Ishikawa (cell line): Measurements from ENCODE around the gene TRIP6.

Experiments used
- CEBPB ChIP-seq: IDR thresholded peaks from 2 replicates; pipeline ENCODE4 v1.6.1; 2012
- CREB1 ChIP-seq: IDR thresholded peaks from 2 replicates; pipeline ENCODE4 v1.6.1; 2012; ENCODE audit warnings: low read depth
- EGR1 ChIP-seq: IDR thresholded peaks from 2 replicates; pipeline ENCODE4 v1.6.1; 2012
- EP300 ChIP-seq: IDR thresholded peaks from 2 replicates; pipeline ENCODE4 v1.6.1; 2012; ENCODE audit warnings: borderline replicate concordance
- FOXM1 ChIP-seq: IDR thresholded peaks from 2 replicates; pipeline ENCODE4 v1.6.1; 2012; ENCODE audit warnings: low read depth, borderline replicate concordance
- MAX ChIP-seq: IDR thresholded peaks from 2 replicates; pipeline ENCODE4 v1.6.1; 2012
- NFIC ChIP-seq: IDR thresholded peaks from 2 replicates; pipeline ENCODE4 v1.6.1; 2012
- RAD21 ChIP-seq: IDR thresholded peaks from 2 replicates; pipeline ENCODE4 v1.6.1; 2012; ENCODE audit warnings: low read depth
- REST ChIP-seq: IDR thresholded peaks from 2 replicates; pipeline ENCODE4 v1.6.1; 2012; ENCODE audit warnings: low read depth, mild to moderate bottlenecking
- TAF1 ChIP-seq: IDR thresholded peaks from 2 replicates; pipeline ENCODE4 v1.6.1; 2012; ENCODE audit warnings: low read depth, mild to moderate bottlenecking
- TCF12 ChIP-seq: IDR thresholded peaks from 2 replicates; pipeline ENCODE4 v1.6.1; 2012; ENCODE audit warnings: low read depth
- TEAD4 ChIP-seq: IDR thresholded peaks from 2 replicates; pipeline ENCODE4 v1.6.1; 2012
- USF1 ChIP-seq: IDR thresholded peaks from 2 replicates; pipeline ENCODE4 v1.6.1; 2012
- YY1 ChIP-seq: IDR thresholded peaks from 2 replicates; pipeline ENCODE4 v1.6.1; 2012; ENCODE audit warnings: low read depth
- ZBTB7A ChIP-seq: IDR thresholded peaks from 2 replicates; pipeline ENCODE4 v1.6.1; 2012; ENCODE audit warnings: low read depth

Gene TRIP6

GRCh38 chr7:100860702-100861615 is 6.2 kb upstream of the TRIP6 start:
- TF ChIP-seq TCF12 (no peak), EP300 (no peak), CREB1 (no peak), ZBTB7A (no peak), NFIC (no peak), RAD21 (no peak), USF1 (no peak), TEAD4 (no peak), CEBPB (no peak), TAF1 (no peak), FOXM1 (no peak), EGR1 (no peak), REST (no peak), YY1 (no peak), MAX (no peak)

- TF ChIP-seq YY1 = no peak
- TF ChIP-seq CREB1 = no peak
- no peak for TF ChIP-seq ZBTB7A
Measured at GRCh38 chr7:100861616-100861985, 5.6 kb upstream of the TRIP6 start.

GRCh38 chr7:100863406-100863950 is 3.7 kb upstream of the TRIP6 start:
- TF ChIP-seq NFIC (no peak), EGR1 (no peak), USF1 (no peak), YY1 (no peak), CEBPB (no peak), TCF12 (no peak)

GRCh38 chr7:100864263-100864845 is 2.8 kb upstream of the TRIP6 start:
- no peak for TF ChIP-seq RAD21
- no peak for TF ChIP-seq USF1
- no peak for TF ChIP-seq TCF12
- TF ChIP-seq FOXM1 = no peak
- TF ChIP-seq TEAD4 = no peak
- TF ChIP-seq EP300 = no peak
- TF ChIP-seq TAF1 = no peak
- no peak for TF ChIP-seq CEBPB
- no peak for TF ChIP-seq YY1
- no peak for TF ChIP-seq EGR1
- TF ChIP-seq MAX = no peak
- TF ChIP-seq REST = no peak
- no peak for TF ChIP-seq NFIC
- TF ChIP-seq CREB1 = no peak
- no peak for TF ChIP-seq ZBTB7A

- TF ChIP-seq USF1 (no peak), CEBPB (no peak), FOXM1 (no peak), EP300 (no peak), ZBTB7A (no peak), TCF12 (no peak), REST (no peak), MAX (no peak), YY1 (no peak)
Measured at GRCh38 chr7:100865372-100865911, 1.7 kb upstream of the TRIP6 start.
